SHP77 treated with DMSO at 0.1 percent for 48 hours (cell line): Measurements from ENCODE around the gene RGS18.
"Not testable (repeated sequence)": the region's sequence is repeated elsewhere in the genome, so short reads cannot be mapped to it uniquely, and the experiment has no call there.

Source experiments
- DNase-seq: peaks from one replicate; lab custom pipeline; 2025; lab: John Stamatoyannopoulos, UW

The RGS18 gene

GRCh38 chr1:192158181-192158580, at the start of gene RGS18:
Gene RGS18, plus strand, starts transcription at chr1:192158462. Its CDS starts 176 bp downstream, at chr1:192158638.
- no peak for DNase-seq

GRCh38 chr1:192109576-192109975, 48.7 kb upstream of the RGS18 start:
- DNase-seq: no peak

GRCh38 chr1:192115000-192115399, 43.3 kb upstream of the RGS18 start:
- DNase-seq: no peak

GRCh38 chr1:192118881-192119405, 39.3 kb upstream of the RGS18 start:
- DNase-seq: no peak

GRCh38 chr1:192119701-192120100, 38.6 kb upstream of the RGS18 start:
- no peak for DNase-seq

- no peak for DNase-seq
Observed at GRCh38 chr1:192122668-192123067, 35.6 kb upstream of the RGS18 start.

GRCh38 chr1:192123212-192123611, 35.0 kb upstream of the RGS18 start:
- no peak for DNase-seq

GRCh38 chr1:192126030-192126619, 32.1 kb upstream of the RGS18 start:
- DNase-seq: no peak

- no peak for DNase-seq
Observed at GRCh38 chr1:192130175-192130574, 28.1 kb upstream of the RGS18 start.

- not testable (repeated sequence) for DNase-seq
Observed at GRCh38 chr1:192130865-192131264, 27.4 kb upstream of the RGS18 start.

GRCh38 chr1:192131914-192132313, 26.3 kb upstream of the RGS18 start:
- DNase-seq: no peak

- no peak for DNase-seq
Observed at GRCh38 chr1:192133350-192133926, 24.8 kb upstream of the RGS18 start.

- no peak for DNase-seq
Observed at GRCh38 chr1:192140382-192140781, 17.9 kb upstream of the RGS18 start.

GRCh38 chr1:192147221-192147620, 11.0 kb upstream of the RGS18 start:
- no peak for DNase-seq

- no peak for DNase-seq
Observed at GRCh38 chr1:192147696-192148095, 10.6 kb upstream of the RGS18 start.

- DNase-seq: no peak
Observed at GRCh38 chr1:192151176-192151575, 7.1 kb upstream of the RGS18 start.

- DNase-seq: no peak
Observed at GRCh38 chr1:192153276-192153675, 5.0 kb upstream of the RGS18 start.

- no peak for DNase-seq
Observed at GRCh38 chr1:192157067-192157466, 1.2 kb upstream of the RGS18 start.

GRCh38 chr1:192159014-192159413, 752 bp downstream of the RGS18 start:
- DNase-seq: no peak

- DNase-seq: no peak
Observed at GRCh38 chr1:192159781-192160180, 1.5 kb downstream of the RGS18 start.

- no peak for DNase-seq
Observed at GRCh38 chr1:192160196-192160595, 1.9 kb downstream of the RGS18 start.

- no peak for DNase-seq
Observed at GRCh38 chr1:192161976-192162375, 3.7 kb downstream of the RGS18 start.

GRCh38 chr1:192162376-192162775, 4.1 kb downstream of the RGS18 start:
- no peak for DNase-seq

- not testable (repeated sequence) for DNase-seq
Observed at GRCh38 chr1:192165002-192165401, 6.7 kb downstream of the RGS18 start.
